ENCODE results near the gene ZNF503.

GRCh38 chr10:75398692-75399460 is 2.7 kb downstream of the ZNF503 start:
- TF ChIP-seq CTCF (conservative IDR thresholded peaks at IDR 0.05; ENCODE audit: low read length): no peak
- no peak for TF ChIP-seq EZH2phosphoT487 (IDR thresholded peaks at IDR 0.05; ENCODE audit: borderline replicate concordance)
